ENCODE measurements around the gene GPR160.
A peak's percentile ranks its signal among the peaks of the same experiment; 100 is the strongest.

The GPR160 gene

GRCh38 chr3:170128259-170128976 lies 90.6 kb downstream of the GPR160 start:
- ATAC-seq, result peak in 1 of 2 donors; percentile 37

GRCh38 chr3:170128977-170129431 lies 91.2 kb downstream of the GPR160 start:
- peak; percentile 76 to 92 for ATAC-seq

GRCh38 chr3:170130532-170130931 lies 92.7 kb downstream of the GPR160 start:
- ATAC-seq, result no peak

- ATAC-seq, result no peak
Observed at GRCh38 chr3:170132335-170132734, 94.5 kb downstream of the GPR160 start.
